NCI-H774 (cell line): ENCODE data around the gene CITED4.

Source experiments
- DNase-seq: peaks from one replicate; lab custom pipeline; 2025; lab: John Stamatoyannopoulos, UW

Gene CITED4

DNA sequence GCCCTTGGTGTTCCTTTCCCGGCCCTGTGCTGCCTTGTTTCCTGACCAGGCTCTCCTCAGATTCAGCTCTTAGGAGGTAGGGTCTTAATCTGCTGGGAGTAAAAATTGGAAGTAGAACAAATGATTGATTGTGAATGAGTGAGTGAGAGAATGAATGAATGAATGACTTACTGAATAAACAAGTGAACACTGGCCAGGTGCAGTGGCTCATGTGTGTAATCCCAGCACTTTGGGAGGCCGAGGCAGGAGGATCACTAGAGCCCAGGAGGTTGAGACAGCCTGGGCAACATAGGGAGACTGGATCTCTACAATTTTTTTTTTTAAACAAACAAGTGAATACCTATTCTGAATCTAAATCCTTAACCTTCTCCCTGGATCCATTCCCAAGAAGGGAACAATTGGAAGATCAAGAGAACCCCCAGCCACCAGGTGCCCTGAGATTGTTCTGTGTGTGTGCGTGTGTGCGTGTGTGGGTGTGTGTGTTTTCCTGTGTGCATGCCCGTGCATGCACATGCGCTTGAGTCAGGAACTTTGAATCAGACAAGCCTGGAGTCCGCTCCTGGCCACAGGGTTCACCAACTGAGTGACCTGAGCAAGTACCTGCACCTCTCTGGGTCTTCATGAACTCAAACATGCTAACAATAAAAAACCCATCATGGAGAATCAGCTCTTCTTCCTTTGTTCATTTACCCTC, 24.3 kb upstream of the CITED4 start:
- DNase-seq = no peak

DNA sequence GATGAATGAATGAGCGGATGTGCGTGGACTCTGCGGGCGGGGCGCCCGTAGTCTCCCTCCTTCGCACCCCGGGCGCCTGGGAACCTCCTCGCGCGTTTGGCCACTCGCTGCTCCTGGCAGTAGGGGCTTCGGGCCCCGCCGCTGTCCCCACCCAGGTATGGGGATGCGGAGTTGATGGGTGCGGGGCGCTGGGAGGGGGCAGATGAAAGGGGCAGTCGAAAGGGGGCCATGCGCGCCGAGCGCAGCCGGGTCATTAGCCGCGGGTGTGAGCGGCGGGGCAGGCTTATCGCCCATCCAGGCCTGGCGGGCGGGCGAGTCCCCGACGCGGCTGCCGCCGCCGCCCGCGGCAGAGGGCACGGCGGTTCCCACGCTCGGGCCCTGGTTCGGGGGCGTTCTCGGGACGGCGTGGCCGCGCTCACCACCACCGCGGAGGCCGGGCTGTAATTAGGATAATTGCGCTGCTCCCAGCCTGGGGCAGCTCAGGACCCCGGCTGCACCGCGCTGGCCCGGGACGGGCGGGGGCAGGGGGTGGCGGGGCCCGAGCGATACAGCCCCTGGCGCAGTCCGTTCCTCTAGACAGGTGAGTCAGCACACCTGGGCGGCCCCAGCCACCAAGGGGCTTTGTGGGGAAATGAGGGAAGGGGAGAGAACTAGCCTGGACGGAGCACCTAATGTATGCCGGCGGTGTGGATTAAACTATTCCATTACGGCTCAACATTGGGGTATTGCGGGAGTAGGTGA, 22.1 kb upstream of the CITED4 start:
- DNase-seq = no peak

DNA sequence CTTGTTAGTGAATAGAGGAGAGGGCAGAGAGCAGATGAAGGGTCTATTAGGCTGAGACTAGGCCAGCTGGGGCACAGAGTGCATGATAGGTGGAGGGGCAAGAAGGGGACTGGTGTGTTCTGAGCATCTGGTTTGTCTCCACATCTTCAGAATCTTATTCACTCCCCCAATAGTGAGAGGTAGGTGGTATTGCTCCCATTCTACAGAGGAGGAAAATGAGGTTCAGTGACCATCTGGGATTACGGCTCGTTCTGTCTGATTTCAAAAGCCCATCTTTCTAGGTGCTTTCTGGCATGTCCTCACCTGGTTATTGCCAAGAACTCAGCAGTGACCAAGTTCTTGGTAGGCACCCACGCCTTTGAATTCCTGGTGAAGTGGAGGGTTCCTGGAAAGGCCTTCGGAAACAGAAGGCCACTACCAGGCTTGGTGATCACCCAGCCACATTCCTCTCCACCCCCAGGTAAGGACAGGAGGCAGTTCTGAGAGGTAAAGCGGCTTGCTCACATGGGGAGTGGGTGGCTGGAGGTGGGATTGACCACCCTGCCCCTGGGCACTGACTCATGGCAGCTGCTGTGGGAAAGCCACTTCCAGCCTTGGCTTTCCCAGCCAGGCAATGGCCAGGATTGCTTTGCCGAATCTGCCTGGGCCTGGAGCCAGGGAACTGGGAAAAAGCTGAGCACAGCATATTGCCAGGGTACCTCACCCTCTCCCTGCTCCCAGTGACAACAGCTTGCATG, 18.8 kb upstream of the CITED4 start:
- DNase-seq = no peak

DNA sequence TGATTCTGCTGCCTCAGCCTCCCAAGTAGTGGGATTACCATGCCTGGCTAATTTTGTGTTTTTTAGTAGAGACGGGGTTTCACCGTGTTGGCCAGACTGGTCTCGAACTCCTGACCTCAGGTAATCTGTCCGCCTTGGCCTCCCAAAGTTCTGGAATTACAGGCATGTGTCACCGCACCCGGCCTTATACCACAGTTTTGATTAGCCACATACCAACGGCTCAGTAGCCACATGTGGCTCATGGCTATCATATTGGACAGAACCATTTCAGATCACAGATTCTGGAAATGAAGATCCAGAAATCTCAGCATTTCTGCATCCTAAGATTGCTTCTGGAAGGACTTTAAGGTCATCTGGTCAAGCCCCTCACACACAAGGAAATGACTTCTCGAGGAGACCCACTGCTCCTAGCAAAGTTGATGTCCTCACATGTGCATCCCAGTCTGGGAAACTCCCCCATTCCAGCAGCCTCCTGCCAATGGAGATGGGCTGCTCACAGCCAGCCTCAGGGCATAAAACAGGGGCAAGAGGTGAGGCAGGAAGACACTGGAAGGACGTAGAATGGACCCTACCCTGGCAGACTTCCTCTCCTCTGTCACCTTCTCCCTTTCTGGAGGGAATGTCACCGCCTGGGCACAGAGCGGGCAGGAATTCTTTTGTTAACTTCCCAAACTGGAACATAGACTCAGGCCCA, 17.5 kb upstream of the CITED4 start:
- DNase-seq = no peak

DNA sequence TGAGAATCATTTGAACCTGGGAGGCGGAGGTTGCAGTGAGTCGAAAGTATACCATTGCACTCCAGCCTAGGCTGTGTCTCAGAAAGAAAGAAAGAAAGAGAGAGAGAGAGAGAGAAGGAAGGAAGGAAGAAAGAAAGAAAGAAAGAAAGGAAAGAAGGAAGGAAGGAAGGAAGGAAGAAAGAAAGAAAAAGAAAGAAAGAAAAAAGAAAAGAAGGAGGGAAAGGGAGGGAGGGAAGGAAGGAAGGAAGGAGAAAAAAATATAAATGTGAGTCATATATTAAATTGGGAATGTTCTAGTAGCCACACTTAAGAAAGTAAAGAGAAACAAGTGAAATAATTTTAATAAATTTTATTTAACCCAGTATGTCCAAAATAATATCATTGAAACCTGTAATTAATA, 16.7 kb upstream of the CITED4 start:
- no peak for DNase-seq

DNA sequence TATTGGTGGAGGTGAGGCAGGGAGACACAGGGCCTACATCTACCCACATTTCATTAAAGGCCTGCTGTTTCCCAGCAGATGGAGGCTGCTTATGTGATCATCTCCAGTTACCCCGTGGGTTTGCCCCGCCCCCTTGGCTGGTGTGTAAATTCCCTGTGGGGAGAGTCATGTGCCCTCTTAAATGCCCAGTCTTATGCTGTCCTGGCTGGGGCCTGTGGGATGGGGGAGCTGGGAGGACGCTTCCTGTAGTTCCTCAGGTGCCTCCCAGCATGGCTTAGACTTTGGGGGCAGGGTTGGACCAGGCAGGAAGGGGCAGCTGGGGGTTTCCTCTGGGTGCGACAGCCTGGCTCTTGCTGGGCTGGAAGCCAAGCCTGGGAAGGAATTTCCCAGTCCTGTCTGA, 15.5 kb upstream of the CITED4 start:
- DNase-seq = no peak

DNA sequence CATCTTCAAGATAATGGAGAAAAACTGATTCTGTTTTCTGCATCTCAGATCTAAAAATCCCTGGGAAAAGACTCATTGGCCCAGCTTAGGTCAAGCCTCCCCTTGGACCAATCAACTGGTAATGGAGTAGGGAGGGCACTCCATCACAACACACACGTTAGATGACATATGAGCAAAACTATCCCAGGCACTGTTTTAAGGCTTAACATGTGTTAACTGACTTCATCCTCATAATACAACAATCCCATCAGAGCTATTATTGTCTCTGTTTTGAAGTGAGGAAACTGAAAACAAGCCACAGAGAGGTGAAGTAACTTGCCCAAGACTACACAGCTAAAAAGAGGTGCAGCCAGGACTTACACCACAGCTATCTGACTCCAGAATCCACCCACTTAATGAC, 14.7 kb upstream of the CITED4 start:
- no peak for DNase-seq

DNA sequence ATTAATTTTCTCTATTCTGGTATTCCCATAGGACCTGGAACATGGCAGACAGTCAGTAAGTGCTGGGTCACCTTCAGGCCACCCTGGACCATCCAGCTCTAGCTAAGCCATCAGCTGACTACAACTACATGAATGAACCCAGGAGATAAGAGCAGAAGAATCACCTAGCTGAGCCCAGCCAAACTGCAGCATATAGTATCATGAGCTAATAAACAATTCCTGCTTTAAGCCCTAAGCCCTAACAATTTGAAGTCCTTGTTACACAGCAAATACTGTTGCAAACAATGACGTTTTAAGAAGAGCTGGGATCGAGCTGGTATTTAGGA, 14.2 kb upstream of the CITED4 start:
- no peak for DNase-seq

DNA sequence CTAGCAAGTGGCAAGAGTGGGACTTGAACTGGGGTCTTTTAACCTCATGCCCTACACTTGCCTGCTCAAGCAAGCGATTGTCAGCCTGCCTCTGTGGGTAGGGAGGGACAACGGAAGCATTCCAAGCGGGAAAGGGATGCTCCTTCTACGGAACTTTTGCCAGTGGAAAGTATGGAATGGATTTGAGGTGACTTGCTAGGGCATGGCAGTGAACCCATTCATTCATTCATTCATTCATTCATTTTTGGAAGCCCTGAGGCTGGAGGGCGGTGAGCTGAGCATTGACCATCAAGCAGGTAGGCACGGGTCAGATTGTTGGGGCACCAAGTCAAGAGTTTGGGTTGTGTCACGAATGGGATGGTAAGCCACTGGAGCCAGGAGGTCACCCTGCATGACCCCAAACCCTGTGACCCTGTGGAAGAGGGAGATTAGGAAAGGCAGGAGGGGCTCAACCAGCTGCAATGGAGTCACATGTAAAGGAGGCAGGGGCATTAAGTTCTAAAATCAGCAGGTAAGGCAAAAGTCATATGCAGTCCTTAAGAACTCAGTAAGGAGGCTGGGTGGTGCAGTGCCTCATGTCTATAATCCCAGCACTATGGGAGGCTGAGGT, 11.8 kb upstream of the CITED4 start:
- no peak for DNase-seq

DNA sequence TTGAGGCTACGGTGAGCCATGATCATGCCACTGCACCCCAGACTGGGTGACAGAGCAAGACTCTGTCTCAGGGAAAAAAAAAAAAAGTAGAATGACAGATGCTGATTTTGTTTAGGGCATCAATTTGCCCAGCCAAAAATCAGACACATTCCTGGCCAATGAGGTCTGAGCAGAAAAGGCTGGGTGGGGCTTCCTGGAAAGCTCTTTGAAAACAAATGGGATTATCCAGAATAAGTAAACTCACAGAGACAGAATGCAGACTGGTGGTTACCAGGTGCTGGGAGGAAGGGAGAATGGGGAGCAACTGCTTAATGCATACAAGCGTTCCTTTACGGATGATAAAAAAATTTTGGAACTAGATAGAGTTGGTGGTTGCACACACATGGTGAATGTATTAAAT, 10.1 kb upstream of the CITED4 start:
- no peak for DNase-seq

DNA sequence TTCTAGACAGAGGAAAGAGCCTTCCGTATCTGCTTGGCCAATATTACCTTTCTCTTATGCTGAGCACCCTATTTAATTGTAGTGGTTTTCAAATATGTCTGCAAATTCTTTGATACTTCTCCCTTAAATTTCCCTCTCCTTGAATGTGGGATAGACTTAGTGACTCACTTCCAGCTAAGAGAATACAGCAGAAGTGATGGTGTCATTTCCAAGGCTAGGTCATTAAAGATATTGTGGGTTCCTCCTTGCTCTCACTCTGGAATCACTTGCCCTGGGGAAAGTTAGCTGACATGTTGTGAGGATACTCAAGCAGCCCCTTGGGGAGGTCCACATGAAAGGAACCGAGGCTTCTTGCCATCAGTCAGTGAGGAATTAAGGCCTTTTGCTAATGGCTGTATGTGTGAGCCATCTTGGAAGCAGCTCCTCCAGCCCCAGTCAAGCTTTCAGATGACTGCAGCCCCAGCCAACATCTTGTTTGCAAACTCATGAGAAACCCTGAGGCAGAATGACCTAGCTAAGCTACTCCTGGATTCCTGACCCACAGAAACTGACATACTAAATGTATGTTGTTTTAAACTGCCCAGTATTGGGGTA, 8.1 kb upstream of the CITED4 start:
- DNase-seq = no peak

DNA sequence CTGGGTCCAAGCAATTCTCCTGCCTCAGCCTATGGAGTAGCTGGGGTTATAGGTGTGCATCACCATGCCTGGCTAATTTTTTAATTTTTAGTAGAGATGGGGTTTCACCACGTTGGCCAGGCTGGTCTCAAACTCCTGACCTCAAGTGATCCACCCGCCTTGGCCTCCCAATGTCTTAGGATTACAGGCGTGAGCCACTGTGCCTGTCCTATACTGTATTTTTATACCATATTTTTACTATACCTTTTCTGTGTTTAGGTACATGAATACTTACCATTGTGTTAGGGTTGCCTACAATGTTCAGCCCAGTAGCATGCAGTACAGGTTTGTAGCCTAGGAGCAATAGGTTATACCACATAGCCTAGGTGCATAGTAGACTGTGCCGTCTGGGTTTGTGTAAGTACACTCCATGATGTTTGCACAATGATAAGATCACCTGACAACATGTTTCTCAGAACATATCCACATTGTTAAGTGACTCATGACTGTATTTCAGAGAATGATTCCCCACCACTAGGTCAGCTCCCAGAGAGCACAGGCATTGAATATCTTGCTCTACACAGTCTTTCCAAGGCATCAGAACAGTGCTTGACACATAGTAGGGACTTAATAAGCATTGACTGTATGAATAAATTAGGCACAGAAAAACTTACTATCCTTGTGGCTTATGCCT, 6.0 kb upstream of the CITED4 start:
- peak; percentile 35 for DNase-seq

DNA sequence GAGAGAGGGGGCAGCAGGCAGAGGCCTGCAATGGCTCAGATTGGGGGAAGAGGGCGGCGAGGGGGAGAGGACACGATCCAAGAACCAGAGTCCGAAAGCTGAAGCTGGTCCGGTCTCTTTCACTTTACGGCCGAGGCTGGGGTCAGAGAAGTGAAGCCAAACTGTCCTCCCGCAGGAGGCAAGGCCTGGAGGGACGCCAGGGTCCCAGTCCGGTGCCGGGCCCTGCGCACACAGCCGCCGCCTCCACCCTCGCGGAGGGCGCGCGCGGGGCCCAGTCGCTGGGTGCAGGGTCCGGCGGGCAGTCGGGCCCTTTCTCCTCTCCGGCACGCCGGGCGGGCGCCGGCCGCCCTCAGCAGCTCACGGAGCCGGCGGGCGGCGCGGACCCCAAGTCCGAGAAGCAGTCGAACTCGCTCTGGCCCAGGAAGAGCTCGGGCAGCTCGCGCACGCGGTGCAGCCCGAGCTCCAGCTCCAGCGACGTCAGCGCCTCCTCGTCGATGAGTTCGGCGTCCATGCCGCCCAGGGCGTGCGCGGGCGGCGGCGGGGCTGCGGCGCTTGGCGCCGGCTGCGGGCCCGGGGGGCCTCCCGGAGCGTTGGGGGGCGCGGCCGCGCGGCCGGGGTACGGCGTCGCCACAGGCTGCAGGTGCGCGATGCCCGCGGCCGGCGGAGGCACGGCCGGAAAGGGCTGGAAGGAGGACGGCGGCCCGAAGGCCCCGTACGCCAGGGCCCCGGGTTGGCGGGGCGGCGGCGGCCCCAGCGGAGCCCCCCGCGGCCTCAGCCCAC, 749 bp downstream of the CITED4 start:
- DNase-seq = peak; percentile 14

DNA sequence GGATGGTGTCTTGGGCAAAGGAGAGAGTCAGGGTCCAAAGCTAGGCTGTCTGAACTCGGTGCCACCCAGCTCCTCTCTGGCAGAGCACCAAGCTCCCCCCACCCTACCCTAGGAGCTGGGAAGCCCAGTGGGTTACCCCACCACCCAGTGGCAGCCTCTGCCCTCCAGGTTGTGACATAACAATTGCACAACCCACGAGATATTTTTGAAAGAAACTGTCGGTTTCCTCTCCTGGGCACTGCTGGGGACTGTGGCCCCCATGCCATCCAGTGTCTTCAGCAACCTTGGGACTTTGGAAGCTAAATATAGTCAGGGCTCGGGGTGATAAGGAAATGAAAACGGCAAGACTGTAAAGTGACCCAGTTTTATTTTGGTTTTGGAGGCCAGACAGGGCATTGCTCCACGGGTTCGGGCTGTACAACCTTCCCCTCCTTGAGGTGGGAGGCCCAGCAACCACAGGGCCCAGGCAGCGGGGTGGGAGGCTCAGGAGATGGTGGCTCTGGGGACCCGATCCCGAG, 1.4 kb downstream of the CITED4 start:
- DNase-seq = no peak

DNA sequence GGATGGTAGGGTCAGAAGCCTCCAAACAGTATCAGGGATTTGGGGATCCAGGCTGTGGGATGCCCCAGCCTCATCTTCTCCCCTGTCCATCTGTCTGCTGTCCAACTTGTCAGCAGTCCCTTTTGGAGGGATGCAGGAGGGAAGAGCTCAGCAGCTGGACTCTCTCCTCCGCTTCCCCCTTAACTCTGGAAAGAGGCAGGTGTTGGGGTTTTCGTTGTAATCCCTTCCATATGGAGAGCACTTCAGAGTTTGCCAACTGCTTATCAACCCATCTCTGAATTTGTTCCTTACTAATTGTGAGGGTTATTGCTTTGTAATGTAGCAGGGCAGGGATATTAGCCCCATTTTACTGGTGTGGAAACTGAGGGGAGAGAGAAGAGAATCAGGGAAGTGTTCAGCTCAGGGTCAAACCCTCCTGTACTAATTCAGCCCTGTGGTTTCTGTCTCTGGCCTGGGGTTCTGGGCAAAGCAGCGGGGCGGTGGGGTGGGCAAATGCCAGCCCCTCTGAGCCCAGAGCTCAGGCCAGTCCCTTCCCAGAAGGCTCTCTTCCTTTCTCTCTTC, 3.2 kb downstream of the CITED4 start:
- DNase-seq = no peak

DNA sequence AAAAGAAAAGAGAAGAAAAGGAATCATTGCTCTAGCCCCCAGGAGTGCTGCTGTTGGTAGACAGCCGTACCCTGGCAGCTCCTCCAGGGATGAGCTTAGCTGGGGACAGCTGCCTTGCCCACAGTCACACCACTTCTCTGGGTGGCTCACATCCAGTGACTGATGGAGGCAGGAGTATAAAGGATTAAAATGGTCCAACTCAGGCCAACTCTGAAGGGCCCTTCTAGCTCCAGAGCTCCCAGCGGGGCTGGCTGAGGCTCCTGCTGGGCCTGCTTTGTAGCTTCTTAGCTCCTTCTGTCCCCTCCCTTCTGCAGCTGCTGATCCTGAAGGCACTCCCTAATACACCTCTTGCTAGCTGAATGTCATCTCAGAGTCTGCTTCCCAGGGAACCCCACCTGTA, 4.4 kb downstream of the CITED4 start:
- no peak for DNase-seq

DNA sequence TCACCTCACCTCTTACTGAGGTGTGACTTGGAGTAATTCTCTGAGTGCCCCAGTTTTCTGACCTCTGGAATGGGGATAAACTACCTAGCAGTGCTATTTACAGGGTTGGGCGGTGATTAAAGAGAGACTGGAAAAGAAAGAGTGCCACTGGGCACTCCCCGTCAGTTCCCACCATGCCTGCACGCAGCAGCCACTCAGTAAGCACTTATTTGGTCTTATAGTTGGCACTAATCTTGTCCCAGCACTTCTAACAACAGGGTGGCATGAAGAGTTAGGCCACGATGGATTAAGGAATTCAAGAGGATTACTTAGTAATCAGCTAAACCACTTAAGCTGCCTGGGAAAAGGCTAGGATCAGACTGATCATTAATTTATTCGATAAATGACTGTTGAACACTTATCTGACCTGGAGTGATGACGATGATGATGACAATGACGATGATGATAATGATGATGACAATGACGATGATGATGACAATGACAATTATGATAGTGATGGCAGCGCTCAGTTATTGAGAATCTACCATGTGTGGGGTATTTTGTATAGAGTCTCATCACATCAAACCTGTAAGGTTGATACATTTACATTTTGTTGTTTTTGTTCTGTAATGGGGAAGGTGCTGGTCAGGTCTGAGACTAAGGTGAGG, 5.4 kb downstream of the CITED4 start:
- no peak for DNase-seq

DNA sequence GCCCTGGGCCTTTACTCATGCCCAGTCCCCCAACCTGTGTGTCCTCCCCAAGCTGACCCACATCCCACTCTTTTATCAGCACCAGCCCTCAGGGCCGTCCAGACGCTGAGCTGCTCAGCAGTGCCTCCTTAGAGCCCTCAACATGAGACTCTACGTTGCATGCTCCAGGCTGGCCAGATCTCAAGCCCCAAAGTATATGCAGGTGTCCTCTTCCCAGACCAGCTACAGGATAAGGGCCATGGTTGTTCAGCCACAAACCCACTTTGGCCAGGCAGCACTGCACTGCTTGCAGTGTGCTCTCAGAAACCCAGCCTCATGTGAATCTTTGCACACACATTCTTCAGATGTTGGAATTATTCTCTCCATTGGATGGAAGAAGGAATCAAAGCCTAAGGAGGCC, 6.0 kb downstream of the CITED4 start:
- no peak for DNase-seq

DNA sequence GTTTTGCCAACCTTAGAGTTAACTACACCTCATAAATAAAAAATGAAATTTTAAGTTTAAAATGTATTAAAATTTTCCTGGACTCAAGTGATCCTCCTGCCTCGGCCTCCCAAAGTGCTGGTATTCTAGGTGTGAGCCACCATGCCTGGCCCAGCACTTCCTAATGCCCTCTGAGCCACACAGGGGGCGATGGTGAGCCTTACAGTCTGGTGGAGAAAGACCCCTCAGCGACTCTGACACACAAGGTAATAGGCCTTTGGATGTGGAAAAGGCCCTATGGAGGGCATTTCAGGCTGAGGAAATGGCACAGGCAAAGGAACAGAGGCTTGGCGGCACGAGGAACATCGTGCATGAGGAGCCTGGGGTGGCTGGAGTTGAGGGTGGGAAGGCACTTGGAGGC, 6.7 kb downstream of the CITED4 start:
- DNase-seq = no peak

DNA sequence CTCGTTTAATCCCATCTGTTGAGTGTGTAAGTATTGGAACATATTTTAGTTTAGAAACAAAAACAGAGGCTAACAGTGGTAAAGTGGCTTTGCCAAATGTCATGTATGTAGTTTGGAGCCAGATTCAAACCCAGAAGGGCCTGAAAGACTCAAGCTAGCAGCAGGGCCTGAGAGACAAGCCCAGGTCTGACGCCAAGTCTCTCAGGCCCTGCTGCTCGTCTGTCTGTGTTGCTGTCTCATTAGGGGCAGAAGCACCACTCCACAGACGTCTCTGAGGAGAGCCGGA, 8.3 kb downstream of the CITED4 start:
- DNase-seq = no peak
